T-helper 17 cell (primary cell): Measurements from ENCODE around the gene CRTC2. TPM values are rescaled to one million over a fixed set of nuclear protein-coding genes. Genes with fewer than 3 reads are reported as not detected.
"Not testable (repeated sequence)": the region's sequence is repeated elsewhere in the genome, so short reads cannot be mapped to it uniquely, and the experiment has no call there.

Experiments used
- ATAC-seq: fragments of 150-1000 bp; cut with Tn5 transposase; 2 replicates; pipeline ENCODE4 v1.10.0; 2021; ENCODE audit warnings: mild to moderate bottlenecking, moderate library complexity
- DNase-seq, 3 donors: peaks; one replicate each; pipeline versions ENCODE4 v3.0.0 to v3.0.0-alpha.2; 2020 to 2021
- H3K9me3 ChIP-seq: one replicate; pipeline ENCODE4 v1.7.0; 2013; ENCODE audit warnings: low read length, mild to moderate bottlenecking; ENCODE audit not compliant: control insufficient read depth, poor library complexity, severe bottlenecking
- H3K27ac Mint-ChIP-seq: one replicate; pipeline ENCODE4 v1.8.0; 2022; ENCODE audit warnings: mild to moderate bottlenecking, moderate library complexity, mixed read lengths
- H3K27me3 Mint-ChIP-seq: one replicate; pipeline ENCODE4 v1.8.0; 2022; ENCODE audit warnings: mixed read lengths
- H3K36me3 Mint-ChIP-seq: one replicate; pipeline ENCODE4 v1.8.0; 2022; ENCODE audit warnings: low read depth, mixed read lengths
- H3K4me1 Mint-ChIP-seq: one replicate; pipeline ENCODE4 v1.8.0; 2022; ENCODE audit warnings: mild to moderate bottlenecking, mixed read lengths
- H3K4me3 Mint-ChIP-seq: one replicate; pipeline ENCODE4 v1.8.0; 2022; ENCODE audit warnings: mild to moderate bottlenecking, moderate library complexity, mixed read lengths
- total RNA-seq, 4 donors: library from RNA in 2 of 4; stranded (reverse) in 2 of 4; gene quantifications; one replicate each; pipeline ENCODE4 v1.2.3 and lab custom pipeline; 2022 to 2026

The CRTC2 gene
- total RNA-seq, 2 donors from 2014 or later, result 133 to 151 TPM

GRCh38 chr1:153984123-153984894 is 25.9 kb upstream of the CRTC2 start:
- Mint-ChIP-seq H3K4me3 (no peak overlapping the region), H3K36me3 (no peaks in the 10 kb centered on the region), H3K27me3 (peaks cover 16% of the 10 kb centered on the region), H3K27ac (peak overlapping the region; percentile 16), H3K4me1 (peaks cover 13% of the 10 kb centered on the region)
- DNase-seq (no peak), ATAC-seq (no peak)
- no peaks in the 10 kb centered on the region for H3K9me3 ChIP-seq

DNA sequence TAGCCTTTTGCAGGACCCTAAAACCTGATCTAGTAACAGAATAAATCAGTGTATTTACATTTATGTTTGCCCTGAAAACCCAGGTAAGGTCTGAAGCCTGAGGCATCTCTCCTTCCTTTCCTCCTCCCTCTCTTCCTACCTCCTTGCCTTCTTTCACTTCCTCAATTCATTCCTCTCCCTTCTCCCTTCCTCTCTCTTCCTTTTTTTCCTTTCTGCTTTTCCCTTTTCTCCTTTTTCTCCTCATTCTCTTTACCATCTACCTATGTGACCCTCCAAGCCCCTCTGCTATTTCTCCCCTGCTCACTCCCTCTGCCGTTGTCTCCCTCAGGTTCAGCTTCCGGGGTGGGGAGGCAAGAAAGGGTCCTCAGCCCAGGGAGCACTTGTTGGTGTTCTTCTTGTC is 23.3 kb upstream of the CRTC2 start:
- not testable (repeated sequence) for H3K9me3 ChIP-seq, H3K4me3 Mint-ChIP-seq, H3K36me3 Mint-ChIP-seq, DNase-seq, ATAC-seq, H3K27ac Mint-ChIP-seq
- Mint-ChIP-seq H3K27me3 (peaks cover 16% of the 10 kb centered on the region), H3K4me1 (peaks cover 18% of the 10 kb centered on the region)

GRCh38 chr1:153979091-153979490 is 20.7 kb upstream of the CRTC2 start:
- DNase-seq, ATAC-seq, H3K36me3 Mint-ChIP-seq, H3K9me3 ChIP-seq, H3K27me3 Mint-ChIP-seq: not testable (repeated sequence)
- Mint-ChIP-seq H3K27ac (peak overlapping the region; percentile 82), H3K4me1 (peaks cover 23% of the 10 kb centered on the region), H3K4me3 (peak overlapping the region; percentile 94)

- Mint-ChIP-seq H3K36me3 (peaks cover 4% of the 10 kb centered on the region), H3K27me3 (no peaks in the 10 kb centered on the region), H3K4me1 (peaks cover 23% of the 10 kb centered on the region), H3K4me3 (peak overlapping the region; percentile 94), H3K27ac (peak overlapping the region; percentile 82)
- H3K9me3 ChIP-seq, result no peaks in the 10 kb centered on the region
- no peak for ATAC-seq
- DNase-seq, result no peak
Observed at GRCh38 chr1:153978274-153978909, 20.0 kb upstream of the CRTC2 start.

- Mint-ChIP-seq H3K36me3 (peaks cover 5% of the 10 kb centered on the region), H3K4me1 (peaks cover 23% of the 10 kb centered on the region), H3K4me3 (peak within 1 kb of the TSS; percentile 94), H3K27ac (peak within 1 kb of the TSS; percentile 82), H3K27me3 (no peaks in the 10 kb centered on the region)
- peak; percentile 73 to 79 (median 75) for DNase-seq
- H3K9me3 ChIP-seq, result no peaks in the 10 kb centered on the region
- peak; percentile 97 for ATAC-seq
Observed at GRCh38 chr1:153977250-153978240, 19.1 kb upstream of the CRTC2 start, which contains the start of gene JTB. JTB (minus strand) TSS chr1:153977674; CDS start chr1:153977252, 422 bp downstream.

DNA sequence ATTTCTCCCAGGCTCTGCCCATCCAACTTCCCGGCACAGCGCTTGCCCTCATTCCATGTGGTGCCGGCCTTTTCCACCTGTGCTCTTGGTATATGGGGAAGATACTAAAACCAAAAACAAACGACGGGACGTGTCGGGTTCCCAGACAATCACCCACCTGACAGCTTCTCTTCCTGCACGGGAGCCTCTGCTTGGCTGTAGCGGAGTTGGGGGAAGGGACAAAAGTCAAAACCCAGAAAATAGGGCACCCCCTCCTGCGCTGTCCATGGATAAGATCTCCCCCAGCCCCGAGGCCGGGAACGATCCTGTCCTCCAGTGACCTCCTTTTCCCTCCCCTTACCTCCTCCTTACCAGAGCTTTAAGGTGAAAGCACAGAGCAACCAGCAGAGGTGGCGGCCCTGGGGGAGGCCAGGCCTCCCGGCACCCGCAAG is 18.4 kb upstream of the CRTC2 start:
- Mint-ChIP-seq H3K27ac (peak overlapping the region; percentile 82), H3K27me3 (no peaks in the 10 kb centered on the region), H3K36me3 (peaks cover 5% of the 10 kb centered on the region), H3K4me1 (peaks cover 27% of the 10 kb centered on the region), H3K4me3 (peak overlapping the region; percentile 94)
- ATAC-seq (no peak), DNase-seq (no peak)
- H3K9me3 ChIP-seq, result no peaks in the 10 kb centered on the region

DNA sequence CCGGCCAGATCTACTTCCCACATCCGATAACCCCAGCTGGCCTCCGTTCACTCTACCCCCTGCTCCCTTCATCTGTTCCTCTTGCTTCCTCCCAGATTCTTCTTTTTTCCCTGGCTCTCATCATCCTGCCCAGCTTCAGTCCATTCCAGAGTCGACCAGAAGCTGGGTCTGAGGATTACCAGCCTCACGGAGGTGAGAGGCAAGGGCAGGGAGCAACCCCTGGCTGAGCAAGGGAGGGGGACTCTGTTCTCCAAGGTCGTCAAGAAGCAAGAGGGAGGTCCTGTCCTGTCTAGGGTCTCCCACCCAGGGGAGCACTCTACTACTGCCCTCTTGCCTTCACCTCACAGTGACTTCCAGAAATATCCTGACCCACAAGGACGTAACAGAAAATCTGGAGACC is 15.1 kb upstream of the CRTC2 start:
- DNase-seq (no peak), ATAC-seq (no peak)
- Mint-ChIP-seq H3K36me3 (peaks cover 5% of the 10 kb centered on the region), H3K27me3 (no peaks in the 10 kb centered on the region), H3K27ac (peak overlapping the region; percentile 72), H3K4me1 (peaks cover 29% of the 10 kb centered on the region), H3K4me3 (peak overlapping the region; percentile 25)
- no peaks in the 10 kb centered on the region for H3K9me3 ChIP-seq

- Mint-ChIP-seq H3K4me1 (peaks cover 27% of the 10 kb centered on the region), H3K36me3 (peaks cover 5% of the 10 kb centered on the region), H3K27me3 (no peaks in the 10 kb centered on the region), H3K27ac (peak overlapping the region; percentile 72), H3K4me3 (no peak overlapping the region)
- ATAC-seq (no peak), DNase-seq (no peak)
- no peaks in the 10 kb centered on the region for H3K9me3 ChIP-seq
Observed at GRCh38 chr1:153973071-153973470, 14.7 kb upstream of the CRTC2 start.

- Mint-ChIP-seq H3K27ac (no peak overlapping the region), H3K27me3 (no peaks in the 10 kb centered on the region), H3K4me3 (no peak overlapping the region), H3K4me1 (peaks cover 28% of the 10 kb centered on the region), H3K36me3 (peaks cover 5% of the 10 kb centered on the region)
- DNase-seq (no peak), ATAC-seq (no peak)
- no peaks in the 10 kb centered on the region for H3K9me3 ChIP-seq
Observed at GRCh38 chr1:153970346-153970745, 11.9 kb upstream of the CRTC2 start.

- DNase-seq (no peak), ATAC-seq (no peak)
- Mint-ChIP-seq H3K4me1 (peaks cover 30% of the 10 kb centered on the region), H3K4me3 (no peak overlapping the region), H3K27ac (peak overlapping the region; percentile 94), H3K36me3 (peaks cover 3% of the 10 kb centered on the region), H3K27me3 (no peaks in the 10 kb centered on the region)
- no peaks in the 10 kb centered on the region for H3K9me3 ChIP-seq
Observed at GRCh38 chr1:153968972-153969371, 10.6 kb upstream of the CRTC2 start.

DNA sequence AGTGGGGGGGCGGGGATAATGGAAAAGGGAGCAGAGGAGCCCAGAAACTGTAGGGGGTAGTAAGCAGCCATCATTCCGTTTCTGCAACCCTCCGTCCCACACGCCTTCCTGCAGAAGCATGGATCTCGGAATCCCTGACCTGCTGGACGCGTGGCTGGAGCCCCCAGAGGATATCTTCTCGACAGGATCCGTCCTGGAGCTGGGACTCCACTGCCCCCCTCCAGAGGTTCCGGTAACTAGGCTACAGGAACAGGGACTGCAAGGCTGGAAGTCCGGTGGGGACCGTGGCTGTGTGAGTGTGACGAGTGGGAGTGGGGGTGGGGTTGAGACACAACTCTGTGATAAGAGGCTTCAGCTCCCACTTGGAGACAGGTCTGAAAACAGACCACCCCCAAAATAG is 10.0 kb upstream of the CRTC2 start:
- DNase-seq, result no peak
- no peaks in the 10 kb centered on the region for H3K9me3 ChIP-seq
- Mint-ChIP-seq H3K27ac (peak overlapping the region; percentile 94), H3K27me3 (no peaks in the 10 kb centered on the region), H3K4me1 (peaks cover 35% of the 10 kb centered on the region), H3K4me3 (peak overlapping the region; percentile 95), H3K36me3 (peaks cover 3% of the 10 kb centered on the region)
- ATAC-seq, result no peak

DNA sequence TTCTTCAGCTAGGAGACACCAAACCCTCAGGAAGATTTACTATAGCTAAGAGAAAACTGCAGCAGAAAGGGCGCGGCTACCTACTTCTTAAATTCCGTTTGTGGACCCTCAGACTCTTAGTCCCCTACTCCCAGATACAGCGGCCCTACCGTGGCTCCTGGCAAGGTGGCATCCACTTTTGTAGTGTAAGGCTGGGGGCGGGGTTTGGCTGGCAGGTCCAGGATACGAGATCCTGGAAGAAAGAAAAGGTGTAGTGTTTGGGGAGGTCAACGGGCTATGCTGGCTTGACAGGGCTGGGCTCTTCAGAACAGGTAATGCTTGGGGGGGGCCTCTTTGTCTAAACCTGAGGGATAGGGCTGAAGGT is 9.6 kb upstream of the CRTC2 start:
- Mint-ChIP-seq H3K27ac (peak overlapping the region; percentile 94), H3K27me3 (no peaks in the 10 kb centered on the region), H3K36me3 (peaks cover 2% of the 10 kb centered on the region), H3K4me3 (peak overlapping the region; percentile 95), H3K4me1 (peaks cover 35% of the 10 kb centered on the region)
- H3K9me3 ChIP-seq, result no peaks in the 10 kb centered on the region
- DNase-seq (no peak), ATAC-seq (no peak)
